Keratinocyte (primary cell): Measurements from ENCODE around the gene CACNA1B. TPM values are rescaled to one million over a fixed set of nuclear protein-coding genes. Genes with fewer than 3 reads are reported as not detected.

Experiments used
- DNase-seq: peaks from one replicate; pipeline ENCODE4 v3.0.0-alpha.2; 2011; ENCODE audit warnings: low read depth, missing footprints, low spot score
- FAIRE-seq: peaks from 2 replicates; lab custom pipeline; 2011; peaks lifted over from hg19 to GRCh38; lab: Jason Lieb, UNC
- H2AFZ ChIP-seq: 2 replicates; pipeline ENCODE4 v1.6.0; 2012; ENCODE audit warnings: low read length, control low read depth, inconsistent platforms; ENCODE audit not compliant: control insufficient read depth
- H3K27ac ChIP-seq: 2 replicates; pipeline ENCODE4 v1.5.1; 2011; ENCODE audit warnings: low read length; ENCODE audit not compliant: control insufficient read depth, insufficient read depth
- H3K27me3 ChIP-seq: 3 replicates; pipeline ENCODE4 v1.6.0; 2011; ENCODE audit warnings: low read length; ENCODE audit not compliant: control insufficient read depth, insufficient read depth; ENCODE audit errors: extremely low read depth
- H3K36me3 ChIP-seq, 2 experiments: 2 replicates in 1 of 2; 3 replicates in 1 of 2; pipeline ENCODE4 v1.5.1; 2011; ENCODE audit warnings: low read length in 2 of 2, mild to moderate bottlenecking in 1 of 2; ENCODE audit not compliant: control insufficient read depth in 2 of 2, insufficient read depth in 2 of 2; ENCODE audit errors: extremely low read depth in 1 of 2
- H3K4me1 ChIP-seq: 3 replicates; pipeline ENCODE4 v1.5.1; 2011; ENCODE audit warnings: low read length; ENCODE audit not compliant: control insufficient read depth, insufficient read depth; ENCODE audit errors: extremely low read depth
- H3K4me2 ChIP-seq: 3 replicates; pipeline ENCODE4 v1.6.0; 2011; ENCODE audit warnings: low read depth, low read length; ENCODE audit not compliant: control insufficient read depth, insufficient read depth; ENCODE audit errors: extremely low read depth
- H3K4me3 ChIP-seq, 3 experiments: fragments of 200-600 bp in 1 of 3; sonication (generic) in 1 of 3; 2 replicates in 2 of 3; 3 replicates in 1 of 3; pipeline ENCODE4 v1.5.1; 2011 to 2016; ENCODE audit warnings: low read length in 3 of 3, mild to moderate bottlenecking in 3 of 3, control low read depth in 2 of 3, inconsistent platforms in 1 of 3, low read depth in 1 of 3, mixed read lengths in 1 of 3, mixed run types in 1 of 3, moderate library complexity in 1 of 3; ENCODE audit not compliant: control insufficient read depth in 2 of 3, insufficient read depth in 2 of 3; ENCODE audit errors: extremely low read depth in 1 of 3
- H3K79me2 ChIP-seq: 2 replicates; pipeline ENCODE4 v1.6.0; 2012; ENCODE audit warnings: low read length; ENCODE audit not compliant: control insufficient read depth, insufficient read depth
- H3K9ac ChIP-seq: 3 replicates; pipeline ENCODE4 v1.6.0; 2011; ENCODE audit warnings: low read length; ENCODE audit not compliant: control insufficient read depth, insufficient read depth; ENCODE audit errors: extremely low read depth
- H3K9me1 ChIP-seq: 3 replicates; pipeline ENCODE4 v1.6.0; 2011; ENCODE audit warnings: low read length; ENCODE audit not compliant: control insufficient read depth, insufficient read depth; ENCODE audit errors: extremely low read depth
- H3K9me3 ChIP-seq: 2 replicates; pipeline ENCODE4 v1.5.1; 2012; ENCODE audit warnings: low read depth, low read length; ENCODE audit not compliant: control insufficient read depth
- H4K20me1 ChIP-seq: 3 replicates; pipeline ENCODE4 v1.6.0; 2011; ENCODE audit warnings: low read length; ENCODE audit not compliant: control insufficient read depth, insufficient read depth; ENCODE audit errors: extremely low read depth
- CTCF ChIP-seq, 3 experiments: IDR thresholded peaks in 1 of 3; conservative IDR thresholded peaks in 1 of 3; optimal IDR thresholded peaks in 1 of 3; 2 replicates in 2 of 3; 3 replicates in 1 of 3; pipeline versions ENCODE3 to v1.5.1; 2011; ENCODE audit warnings: low read length in 3 of 3, mild to moderate bottlenecking in 3 of 3, moderate library complexity in 2 of 3, control low read depth in 1 of 3, inconsistent platforms in 1 of 3; ENCODE audit not compliant: insufficient read depth in 2 of 3; ENCODE audit errors: extremely low read depth in 1 of 3
- EZH2 ChIP-seq: IDR thresholded peaks from one replicate; pipeline ENCODE4 v1.6.1; 2012; ENCODE audit warnings: inconsistent platforms, mild to moderate bottlenecking, low read length, moderate library complexity
- dilution Hi-C: fragments of 300-500 bp; cut with MboI; formaldehyde crosslinking; loops from one replicate; pipeline ENCODE4 v1.7.0; 2020; ENCODE audit warnings: low sequenced_read_pairs; ENCODE audit not compliant: extremely low pct_ligation_motif_present
- polyA plus RNA-seq, 5 experiments: library from polyadenylated mRNA; depleted of rRNA in 3 of 5; stranded (reverse) in 3 of 5; stranded (forward) in 1 of 5; unstranded in 1 of 5; fragments of >200 nt; gene quantifications; 1 replicate in 1 of 5; 2 replicates in 3 of 5; 3 replicates in 1 of 5; pipeline versions ENCODE4 v1.2.1 to v1.2.3, GENCODE V29; 2011 to 2012; ENCODE audit warnings: missing spikeins in 2 of 5, low read depth in 1 of 5, low replicate concordance in 1 of 5

Gene CACNA1B
- polyA plus RNA-seq, 1 donor (not counting 4 experiments of a cell fraction or from before 2014, with no cell fraction given): 0.01 TPM

DNA sequence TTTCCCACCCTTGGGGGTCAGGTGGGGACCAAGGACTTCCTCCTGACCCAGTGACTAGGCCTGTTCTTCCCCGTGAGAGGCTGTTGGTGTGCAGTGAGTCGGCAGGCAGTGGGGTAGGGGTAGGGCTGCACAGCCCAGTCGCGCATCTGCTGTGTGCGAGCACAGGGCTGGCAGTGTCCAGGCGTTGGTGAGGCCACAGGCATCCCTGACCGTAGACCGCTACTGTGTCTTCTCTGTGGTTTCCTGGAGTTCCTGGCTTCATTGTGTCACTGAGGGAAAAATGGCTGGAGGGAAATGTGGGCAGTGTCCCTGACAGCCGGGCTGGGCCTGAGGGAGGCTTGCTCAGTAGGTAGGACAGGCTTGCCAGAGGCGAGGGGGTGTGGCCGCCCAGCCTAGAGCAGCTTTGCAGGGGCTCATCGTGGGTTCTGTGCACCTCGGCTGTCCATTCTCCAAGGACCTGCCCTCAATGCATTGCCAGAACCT lies 95.4 kb downstream of the CACNA1B start:
- Histone ChIP-seq H3K79me2 (no peaks in the 10 kb centered on the region), H3K36me3 (no peaks in the 10 kb centered on the region), H3K9me1 (no peaks in the 10 kb centered on the region), H3K4me2 (no peak overlapping the region), H3K27me3 (no peaks in the 10 kb centered on the region), H3K9me3 (no peaks in the 10 kb centered on the region), H3K4me1 (no peaks in the 10 kb centered on the region), H3K27ac (no peak overlapping the region), H4K20me1 (no peaks in the 10 kb centered on the region), H3K4me3 (no peak overlapping the region), H2AFZ (no peak overlapping the region), H3K9ac (no peak overlapping the region)
- TF ChIP-seq CTCF (optimal IDR thresholded peaks at IDR 0.05 in 1 of 3, IDR thresholded peaks at IDR 0.05 in 1 of 3, conservative IDR thresholded peaks at IDR 0.05 in 1 of 3; ENCODE audit: extremely low read depth in 1 of 3, insufficient read depth in 2 of 3, low read length in 3 of 3) (no peak), EZH2 (no peak)
- DNase-seq (no peak), FAIRE-seq (no peak)
- dilution Hi-C loops: no loop called here

DNA sequence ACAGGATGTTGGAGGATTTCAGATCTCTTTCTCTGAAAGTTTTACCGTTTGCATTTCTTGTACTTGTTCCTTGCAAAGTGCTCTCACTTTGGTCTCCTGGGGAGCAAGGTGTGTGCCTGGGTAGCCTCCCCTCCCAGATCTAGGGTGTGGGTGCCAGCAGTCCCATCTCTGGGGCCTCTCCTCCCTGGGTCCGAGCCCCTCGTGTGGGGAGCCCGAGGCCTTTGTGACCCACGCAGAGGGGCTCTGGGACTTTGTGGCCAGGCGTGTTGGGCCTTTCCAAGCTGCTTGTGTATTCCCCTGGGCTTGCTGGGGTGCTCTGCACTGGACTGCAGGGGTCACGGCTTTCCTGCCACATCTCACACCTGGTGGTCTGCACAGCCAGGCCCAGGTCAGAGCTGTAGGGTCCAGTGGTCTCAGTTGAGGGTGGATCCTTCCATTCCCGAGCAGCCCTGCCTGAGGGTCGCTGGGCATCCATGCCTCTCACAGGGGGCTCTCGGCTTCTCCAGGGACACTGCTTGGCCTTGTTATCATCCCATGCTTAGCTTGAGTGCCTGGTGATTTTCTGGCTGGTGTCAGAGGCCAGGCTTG lies 96.3 kb downstream of the CACNA1B start:
- no peaks in the 10 kb centered on the region for H3K36me3 ChIP-seq
- TF ChIP-seq CTCF (optimal IDR thresholded peaks at IDR 0.05 in 1 of 3, IDR thresholded peaks at IDR 0.05 in 1 of 3, conservative IDR thresholded peaks at IDR 0.05 in 1 of 3; ENCODE audit: extremely low read depth in 1 of 3, insufficient read depth in 2 of 3, low read length in 3 of 3) (no peak), EZH2 (no peak)
- no peaks in the 10 kb centered on the region for H3K9me1 ChIP-seq
- H4K20me1 ChIP-seq: no peaks in the 10 kb centered on the region
- H3K9me3 ChIP-seq: no peaks in the 10 kb centered on the region
- H3K27me3 ChIP-seq: no peaks in the 10 kb centered on the region
- H3K27ac ChIP-seq: no peak overlapping the region
- dilution Hi-C loops: no loop called here
- no peak overlapping the region for H3K4me3 ChIP-seq
- FAIRE-seq (no peak), DNase-seq (no peak)
- no peaks in the 10 kb centered on the region for H3K4me1 ChIP-seq
- H3K79me2 ChIP-seq: no peaks in the 10 kb centered on the region
- H3K9ac ChIP-seq: no peak overlapping the region
- no peak overlapping the region for H3K4me2 ChIP-seq
- no peak overlapping the region for H2AFZ ChIP-seq
